ENCODE measurements around the gene SALL1. TPM values are rescaled to one million over a fixed set of nuclear protein-coding genes. Genes with fewer than 3 reads are reported as not detected.

The SALL1 gene
- total and polyA plus RNA-seq, 5 donors from 2014 or later, result not detected

GRCh38 chr16:51163894-51164566 is 13.0 kb upstream of the SALL1 start:
- no peak for ATAC-seq (ENCODE audit: low read depth in 2 of 2)
- Histone ChIP-seq H3K4me1 (ENCODE audit: control insufficient read depth, insufficient read depth, low read length, poor library complexity, severe bottlenecking) (no peaks in the 10 kb centered on the region), H3K27ac (ENCODE audit: insufficient read depth, low read length, poor library complexity, severe bottlenecking) (no peak overlapping the region), H3K4me3 (ENCODE audit: low read depth, low read length) (no peak overlapping the region), H3K27me3 (ENCODE audit: control insufficient read depth, insufficient read depth, low read length) (peaks cover 2% of the 10 kb centered on the region), H3K9me3 (ENCODE audit: control insufficient read depth in 2 of 2, low read length in 2 of 2) (no peaks in the 10 kb centered on the region), H3K36me3 (ENCODE audit: control insufficient read depth, insufficient read depth, low read length) (no peaks in the 10 kb centered on the region)
- Mint-ChIP-seq H3K4me3 (no peak overlapping the region), H3K36me3 (no peaks in the 10 kb centered on the region), H3K27ac (no peak overlapping the region), H3K27me3 (peaks cover 17% of the 10 kb centered on the region), H3K9me3 (peaks cover 0 to 4% (median 0%) of the 10 kb centered on the region in 7 donors), H3K4me1 (no peaks in the 10 kb centered on the region)
- DNase-seq, result no peak

- H3K9me3 ChIP-seq (ENCODE audit: control insufficient read depth in 2 of 2, low read length in 2 of 2), result no peaks in the 10 kb centered on the region
- H3K27me3 ChIP-seq (ENCODE audit: control insufficient read depth, insufficient read depth, low read length), result peaks cover 2% of the 10 kb centered on the region
- no peak overlapping the region for H3K4me3 ChIP-seq (ENCODE audit: low read depth, low read length)
- ATAC-seq (ENCODE audit: low read depth in 2 of 2), result no peak
- no peaks in the 10 kb centered on the region for H3K4me1 ChIP-seq (ENCODE audit: control insufficient read depth, insufficient read depth, low read length, poor library complexity, severe bottlenecking)
- Mint-ChIP-seq H3K27ac (no peak overlapping the region), H3K9me3 (peaks cover 0 to 4% (median 0%) of the 10 kb centered on the region in 7 donors), H3K36me3 (no peaks in the 10 kb centered on the region), H3K27me3 (peaks cover 21% of the 10 kb centered on the region), H3K4me3 (no peak overlapping the region), H3K4me1 (no peaks in the 10 kb centered on the region)
- H3K27ac ChIP-seq (ENCODE audit: insufficient read depth, low read length, poor library complexity, severe bottlenecking), result no peak overlapping the region
- H3K36me3 ChIP-seq (ENCODE audit: control insufficient read depth, insufficient read depth, low read length), result no peaks in the 10 kb centered on the region
- no peak for DNase-seq
These were observed 12.3 kb upstream of the SALL1 start for GRCh38 chr16:51163366-51163765.

- H3K27me3 ChIP-seq (ENCODE audit: control insufficient read depth, insufficient read depth, low read length), result peaks cover 4% of the 10 kb centered on the region
- H3K27me3 Mint-ChIP-seq, result peaks cover 37% of the 10 kb centered on the region
- H3K36me3 Mint-ChIP-seq, result peaks cover 4% of the 10 kb centered on the region
- no peak overlapping the region for H3K4me3 Mint-ChIP-seq
- H3K4me3 ChIP-seq (ENCODE audit: low read depth, low read length), result no peak overlapping the region
- H3K27ac ChIP-seq (ENCODE audit: insufficient read depth, low read length, poor library complexity, severe bottlenecking), result no peak overlapping the region
- peaks cover 0 to 7% (median 0%) of the 10 kb centered on the region in 7 donors for H3K9me3 Mint-ChIP-seq
- DNase-seq (no peak), ATAC-seq (ENCODE audit: low read depth in 2 of 2) (no peak)
- no peaks in the 10 kb centered on the region for H3K9me3 ChIP-seq (ENCODE audit: control insufficient read depth in 2 of 2, low read length in 2 of 2)
- H3K36me3 ChIP-seq (ENCODE audit: control insufficient read depth, insufficient read depth, low read length), result no peaks in the 10 kb centered on the region
- no peaks in the 10 kb centered on the region for H3K4me1 ChIP-seq (ENCODE audit: control insufficient read depth, insufficient read depth, low read length, poor library complexity, severe bottlenecking)
- no peak overlapping the region for H3K27ac Mint-ChIP-seq
- no peaks in the 10 kb centered on the region for H3K4me1 Mint-ChIP-seq
These were observed 10.5 kb upstream of the SALL1 start for GRCh38 chr16:51161440-51162195.

- H3K36me3 ChIP-seq (ENCODE audit: control insufficient read depth, insufficient read depth, low read length), result no peaks in the 10 kb centered on the region
- H3K4me1 ChIP-seq (ENCODE audit: control insufficient read depth, insufficient read depth, low read length, poor library complexity, severe bottlenecking), result no peaks in the 10 kb centered on the region
- Mint-ChIP-seq H3K27ac (no peak overlapping the region), H3K36me3 (peaks cover 4% of the 10 kb centered on the region), H3K4me1 (no peaks in the 10 kb centered on the region), H3K4me3 (no peak overlapping the region), H3K9me3 (peaks cover 0 to 7% (median 0%) of the 10 kb centered on the region in 7 donors), H3K27me3 (peaks cover 53% of the 10 kb centered on the region)
- no peak overlapping the region for H3K27ac ChIP-seq (ENCODE audit: insufficient read depth, low read length, poor library complexity, severe bottlenecking)
- DNase-seq (no peak), ATAC-seq (ENCODE audit: low read depth in 2 of 2) (no peak)
- no peak overlapping the region for H3K4me3 ChIP-seq (ENCODE audit: low read depth, low read length)
- H3K9me3 ChIP-seq (ENCODE audit: control insufficient read depth in 2 of 2, low read length in 2 of 2), result no peaks in the 10 kb centered on the region
- peaks cover 8% of the 10 kb centered on the region for H3K27me3 ChIP-seq (ENCODE audit: control insufficient read depth, insufficient read depth, low read length)
These were observed 8.8 kb upstream of the SALL1 start for GRCh38 chr16:51159865-51160264.

- H3K9me3 ChIP-seq (ENCODE audit: control insufficient read depth in 2 of 2, low read length in 2 of 2), result no peaks in the 10 kb centered on the region
- no peaks in the 10 kb centered on the region for H3K36me3 ChIP-seq (ENCODE audit: control insufficient read depth, insufficient read depth, low read length)
- H3K4me1 ChIP-seq (ENCODE audit: control insufficient read depth, insufficient read depth, low read length, poor library complexity, severe bottlenecking), result no peaks in the 10 kb centered on the region
- peaks cover 57% of the 10 kb centered on the region for H3K27me3 Mint-ChIP-seq
- peaks cover 0 to 7% (median 0%) of the 10 kb centered on the region in 7 donors for H3K9me3 Mint-ChIP-seq
- H3K4me1 Mint-ChIP-seq, result peaks cover 0 to under 1% (median 0%) of the 10 kb centered on the region in 4 donors
- no peak overlapping the region for H3K4me3 ChIP-seq (ENCODE audit: low read depth, low read length)
- H3K27ac Mint-ChIP-seq, result no peak overlapping the region
- ATAC-seq (ENCODE audit: low read depth in 2 of 2), result no peak
- H3K4me3 Mint-ChIP-seq, result no peak overlapping the region
- DNase-seq, result no peak
- H3K27me3 ChIP-seq (ENCODE audit: control insufficient read depth, insufficient read depth, low read length), result peaks cover 8% of the 10 kb centered on the region
- no peak overlapping the region for H3K27ac ChIP-seq (ENCODE audit: insufficient read depth, low read length, poor library complexity, severe bottlenecking)
- H3K36me3 Mint-ChIP-seq, result peaks cover 4% of the 10 kb centered on the region
These were observed 8.2 kb upstream of the SALL1 start for GRCh38 chr16:51159296-51159695.

- Histone ChIP-seq H3K4me1 (ENCODE audit: control insufficient read depth, insufficient read depth, low read length, poor library complexity, severe bottlenecking) (no peaks in the 10 kb centered on the region), H3K36me3 (ENCODE audit: control insufficient read depth, insufficient read depth, low read length) (no peaks in the 10 kb centered on the region), H3K9me3 (ENCODE audit: control insufficient read depth in 2 of 2, low read length in 2 of 2) (no peaks in the 10 kb centered on the region), H3K27me3 (ENCODE audit: control insufficient read depth, insufficient read depth, low read length) (peaks cover 14% of the 10 kb centered on the region), H3K27ac (ENCODE audit: insufficient read depth, low read length, poor library complexity, severe bottlenecking) (no peak overlapping the region), H3K4me3 (ENCODE audit: low read depth, low read length) (no peak overlapping the region)
- no peak overlapping the region for H3K27ac Mint-ChIP-seq
- H3K4me1 Mint-ChIP-seq, result peaks cover 0 to 11% (median 5%) of the 10 kb centered on the region in 4 donors
- H3K4me3 Mint-ChIP-seq, result no peak overlapping the region
- no peak for DNase-seq
- H3K36me3 Mint-ChIP-seq, result peaks cover 4% of the 10 kb centered on the region
- no peak for ATAC-seq (ENCODE audit: low read depth in 2 of 2)
- peaks cover 0 to 8% (median 0%) of the 10 kb centered on the region in 7 donors for H3K9me3 Mint-ChIP-seq
- peaks cover 62% of the 10 kb centered on the region for H3K27me3 Mint-ChIP-seq
These were observed 6.6 kb upstream of the SALL1 start for GRCh38 chr16:51157698-51158097.

GRCh38 chr16:51156807-51157200 is 5.7 kb upstream of the SALL1 start:
- Mint-ChIP-seq H3K9me3 (peaks cover 0 to 8% (median 0%) of the 10 kb centered on the region in 7 donors), H3K27ac (no peak overlapping the region), H3K36me3 (peaks cover 4% of the 10 kb centered on the region), H3K4me3 (no peak overlapping the region), H3K4me1 (peaks cover 0 to 11% (median 5%) of the 10 kb centered on the region in 4 donors), H3K27me3 (peaks cover 64% of the 10 kb centered on the region)
- no peak for DNase-seq
- Histone ChIP-seq H3K36me3 (ENCODE audit: control insufficient read depth, insufficient read depth, low read length) (no peaks in the 10 kb centered on the region), H3K4me3 (ENCODE audit: low read depth, low read length) (no peak overlapping the region), H3K4me1 (ENCODE audit: control insufficient read depth, insufficient read depth, low read length, poor library complexity, severe bottlenecking) (no peaks in the 10 kb centered on the region), H3K27me3 (ENCODE audit: control insufficient read depth, insufficient read depth, low read length) (peaks cover 14% of the 10 kb centered on the region), H3K27ac (ENCODE audit: insufficient read depth, low read length, poor library complexity, severe bottlenecking) (no peak overlapping the region), H3K9me3 (ENCODE audit: control insufficient read depth in 2 of 2, low read length in 2 of 2) (no peaks in the 10 kb centered on the region)
- no peak for ATAC-seq (ENCODE audit: low read depth in 2 of 2)
